Stromal cell of bone marrow (primary cell): Measurements from ENCODE around the gene TGDS.
A peak's percentile ranks its signal among the peaks of the same experiment; 100 is the strongest.

ENCODE experiments used
- DNase-seq: peaks from one replicate; pipeline ENCODE4 v3.0.0-alpha.2; 2012; ENCODE audit warnings: low read depth

Gene TGDS

DNA sequence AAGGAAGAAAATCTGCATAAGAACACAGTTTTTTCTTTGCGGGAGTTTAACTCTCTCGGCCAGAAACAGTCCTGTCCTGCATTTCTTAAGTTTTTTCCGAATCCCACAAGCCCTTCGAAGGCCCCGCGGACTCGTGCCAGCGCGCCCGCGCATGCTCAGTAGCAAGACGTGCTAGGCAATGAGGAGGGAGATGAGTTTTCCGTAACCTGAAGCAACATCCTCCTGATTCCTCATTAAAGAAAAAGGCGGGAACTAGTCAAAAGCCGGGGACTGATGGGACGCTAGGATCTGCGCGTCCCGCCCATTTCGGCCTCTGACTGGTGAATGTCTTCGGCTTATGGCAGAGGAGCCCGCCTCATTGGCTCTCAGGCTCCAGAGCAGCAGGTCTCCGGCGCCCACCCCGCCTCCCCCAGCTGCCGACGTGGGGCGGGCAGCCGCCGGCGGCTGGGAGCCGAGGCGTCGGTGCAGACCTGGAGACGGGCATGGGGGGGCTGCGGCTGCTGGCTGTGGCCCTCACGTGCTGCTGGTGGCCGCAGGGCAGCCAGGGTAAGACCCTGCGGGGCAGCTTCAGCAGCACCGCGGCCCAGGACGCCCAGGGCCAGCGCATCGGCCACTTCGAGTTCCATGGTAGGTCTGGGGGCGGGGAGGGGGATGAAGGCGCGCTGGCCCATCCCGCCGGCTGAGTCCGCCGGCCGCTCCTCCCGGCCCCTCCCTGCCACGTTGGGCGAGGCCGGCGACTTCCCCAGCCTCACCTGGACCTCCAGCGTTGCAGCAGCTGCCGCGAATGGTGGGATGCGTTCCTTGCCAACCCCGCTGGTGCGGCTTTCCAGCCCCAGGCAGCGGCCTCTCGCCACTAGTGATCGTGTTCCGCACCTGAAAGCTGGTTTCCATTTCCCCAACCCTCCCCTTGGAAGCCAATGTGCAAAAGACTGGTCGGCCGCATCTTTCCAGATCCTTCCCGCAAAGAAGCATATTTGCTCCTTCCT is 5.8 kb upstream of the TGDS start, which contains the start of gene GPR180:
GPR180 (plus strand) TSS at position 412 of the 986 bp plus-strand sequence; CDS start at position 483, 71 bp downstream.
- DNase-seq = peak; percentile 100

DNA sequence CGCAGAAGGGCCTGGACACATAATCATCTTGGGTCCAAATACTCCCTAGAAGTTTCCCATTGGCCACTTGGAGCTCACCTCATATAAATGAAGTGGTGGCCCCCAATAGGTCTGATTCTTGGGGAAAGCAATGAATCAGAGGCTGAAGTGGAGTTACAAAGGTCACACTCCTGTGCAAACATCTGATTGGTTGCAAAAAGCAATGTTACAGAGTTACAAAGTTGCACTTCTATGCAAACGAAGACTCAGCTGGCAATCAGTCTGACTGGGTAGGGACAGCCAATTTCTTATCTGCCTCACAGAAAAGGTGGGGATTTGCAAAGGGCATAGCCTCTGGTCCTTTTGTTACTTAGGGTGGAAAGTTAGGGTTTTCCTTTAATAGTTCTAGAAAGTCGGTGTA is 3.9 kb upstream of the TGDS start:
- no peak for DNase-seq

DNA sequence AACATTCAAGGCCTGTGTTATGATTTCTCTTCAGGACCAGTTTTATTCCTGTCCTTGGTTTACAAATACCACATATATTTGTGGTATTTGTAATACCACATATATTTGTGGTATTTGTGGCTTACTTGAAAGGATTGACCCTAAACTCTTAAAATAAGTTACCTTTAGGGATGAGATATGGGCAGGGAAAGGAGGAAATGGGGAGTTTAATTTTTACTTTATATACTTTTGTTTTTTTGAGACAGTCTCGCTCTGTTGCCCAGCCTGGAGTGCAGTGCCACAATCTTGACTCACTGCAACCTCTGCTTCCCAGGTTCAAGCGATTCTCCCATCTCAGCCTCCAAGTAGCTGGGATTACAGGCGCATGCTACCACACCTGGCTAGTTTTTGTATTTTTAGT is 2.3 kb upstream of the TGDS start:
- no peak for DNase-seq

DNA sequence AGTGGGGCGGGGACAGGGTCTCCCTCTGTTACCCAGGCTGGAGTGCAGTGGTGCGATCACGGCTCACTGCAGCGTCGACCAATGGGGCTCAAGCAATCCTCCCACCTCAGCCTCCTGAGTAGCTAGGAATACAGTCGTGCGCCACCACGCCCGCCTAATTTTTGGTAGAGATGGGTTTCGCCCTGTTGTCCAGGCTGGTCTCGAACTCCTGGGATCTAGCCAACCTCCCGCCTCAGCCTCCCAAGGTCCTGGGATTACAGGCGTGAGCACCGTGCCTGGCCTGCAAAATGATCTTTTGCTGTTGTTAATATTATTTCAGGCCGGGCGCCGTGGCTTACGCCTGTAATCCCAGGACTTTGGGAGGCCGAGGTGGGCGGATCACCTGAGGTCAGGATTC is 621 bp upstream of the TGDS start:
- no peak for DNase-seq

DNA sequence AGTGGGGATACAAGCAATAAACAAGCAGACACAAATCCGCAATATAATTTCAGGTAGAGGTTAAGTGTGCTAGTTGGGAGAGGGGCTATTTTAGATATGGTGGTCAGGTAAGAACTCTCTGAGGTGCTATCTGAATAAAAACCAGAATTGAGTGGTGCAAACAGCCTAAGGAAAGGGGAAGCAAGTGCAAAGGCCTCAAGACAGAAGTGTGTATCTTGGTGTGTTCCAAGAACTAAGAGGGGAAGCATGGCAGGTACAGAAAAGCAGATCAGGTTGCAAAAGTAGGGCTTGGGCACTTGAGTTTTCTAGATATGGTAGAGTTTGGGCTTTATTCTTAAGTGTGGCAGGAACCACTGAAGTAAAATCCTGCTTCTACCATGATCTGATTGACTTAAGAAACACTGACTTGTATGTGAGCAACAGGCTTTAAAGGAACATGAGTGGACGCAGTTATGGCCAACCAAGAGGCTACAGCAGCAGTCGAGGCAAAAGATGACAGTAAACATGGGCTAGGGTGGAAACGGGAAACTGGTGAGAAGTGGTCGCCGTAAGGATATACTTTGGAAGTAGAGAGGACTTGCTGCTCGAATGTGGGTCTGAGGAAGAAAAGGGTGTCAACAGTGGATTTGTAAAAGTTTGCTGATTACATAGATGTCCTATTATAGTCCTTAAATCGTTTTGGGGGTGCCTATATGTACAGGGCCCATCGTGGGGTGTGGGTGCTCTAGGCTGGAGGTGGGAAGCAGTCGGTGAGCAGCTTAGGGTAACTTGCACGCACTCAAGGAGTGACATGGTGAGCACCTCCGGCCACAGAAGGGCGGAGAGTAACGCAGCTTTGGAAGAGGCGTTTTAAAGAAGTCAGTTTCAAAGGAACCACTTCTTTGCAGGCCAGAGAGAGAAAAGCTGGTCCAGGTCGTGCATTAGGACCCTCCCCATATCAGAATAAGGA is 677 bp downstream of the TGDS start:
- DNase-seq = no peak

DNA sequence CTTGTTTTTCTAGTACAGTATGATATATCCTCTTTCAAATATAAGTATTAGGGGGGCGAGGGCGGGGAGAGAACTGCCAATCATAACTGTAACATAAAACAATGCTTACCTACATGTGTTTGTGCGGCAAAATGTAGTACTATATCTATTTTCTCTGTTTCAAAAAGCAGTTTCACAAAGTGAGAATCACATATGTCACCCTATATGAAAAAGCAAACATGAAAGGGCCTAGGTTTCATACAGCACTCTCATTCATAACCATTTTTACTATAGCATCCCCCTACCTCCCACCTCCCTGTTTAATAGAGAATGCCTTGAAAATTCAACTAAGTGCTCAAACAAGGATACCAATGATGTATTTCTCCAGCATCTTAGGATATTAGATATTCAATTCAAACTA is 5.2 kb downstream of the TGDS start:
- DNase-seq = no peak

DNA sequence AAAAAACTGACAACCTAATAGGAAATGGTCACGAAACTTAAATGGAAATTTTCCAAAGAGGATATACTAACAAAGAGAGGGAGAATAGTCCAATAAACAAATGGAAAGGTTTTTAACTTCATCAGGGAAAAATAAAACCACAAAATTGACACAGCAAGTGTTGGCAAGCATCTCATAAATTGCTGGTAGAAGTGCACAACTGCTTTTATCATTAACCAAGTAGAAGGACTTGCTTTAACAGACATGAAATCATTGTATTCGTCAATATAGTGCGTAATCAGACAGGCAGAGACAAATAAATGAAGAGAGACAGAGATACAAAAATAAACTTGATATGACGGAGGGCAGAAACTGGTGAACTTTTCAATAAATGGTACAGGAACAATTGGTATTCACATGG is 7.4 kb downstream of the TGDS start:
- DNase-seq = no peak

DNA sequence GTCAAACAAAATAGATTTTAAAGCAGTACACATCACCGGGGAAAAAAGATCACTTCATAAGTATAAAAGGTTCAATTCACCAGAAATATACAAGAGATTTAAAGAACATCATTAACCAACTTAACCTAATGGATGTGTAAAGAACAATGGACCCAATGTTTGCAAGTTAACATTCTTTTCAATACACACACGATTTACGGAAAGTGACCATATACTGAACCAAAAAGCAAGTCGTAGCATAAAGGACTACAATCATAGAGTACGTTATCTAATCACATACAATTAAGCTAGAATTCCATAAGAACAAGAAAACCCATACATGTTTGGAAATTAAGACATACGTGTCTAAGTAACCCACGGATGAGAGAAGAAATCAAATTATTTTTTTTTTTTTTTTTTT is 9.6 kb downstream of the TGDS start:
- DNase-seq = no peak

DNA sequence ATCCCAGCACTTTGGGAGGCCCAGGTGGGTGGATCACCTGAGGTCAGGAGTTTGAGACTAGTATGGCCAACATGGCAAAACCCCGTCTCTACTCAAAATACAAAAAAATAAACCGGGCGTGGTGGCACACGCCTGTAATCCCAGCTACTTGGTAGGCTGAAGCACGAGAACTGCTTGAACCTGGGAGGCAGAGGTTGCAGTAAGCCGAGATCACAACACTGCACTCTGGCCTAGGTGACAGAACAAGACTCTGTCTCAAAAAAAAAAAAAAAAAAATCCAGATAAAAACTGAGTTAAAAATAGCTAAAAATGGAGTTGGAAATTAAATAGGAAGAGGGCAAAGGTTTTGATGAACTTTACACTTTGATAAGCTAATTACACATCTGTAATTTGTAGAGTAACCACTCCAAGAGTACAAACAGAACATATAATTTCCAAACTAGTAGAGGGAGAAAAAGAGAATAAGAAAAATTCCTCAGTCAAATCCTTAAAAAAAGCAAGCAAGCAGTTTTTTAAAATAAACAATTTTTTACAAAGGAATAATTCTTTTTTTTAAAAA is 10.3 kb downstream of the TGDS start:
- DNase-seq = no peak

DNA sequence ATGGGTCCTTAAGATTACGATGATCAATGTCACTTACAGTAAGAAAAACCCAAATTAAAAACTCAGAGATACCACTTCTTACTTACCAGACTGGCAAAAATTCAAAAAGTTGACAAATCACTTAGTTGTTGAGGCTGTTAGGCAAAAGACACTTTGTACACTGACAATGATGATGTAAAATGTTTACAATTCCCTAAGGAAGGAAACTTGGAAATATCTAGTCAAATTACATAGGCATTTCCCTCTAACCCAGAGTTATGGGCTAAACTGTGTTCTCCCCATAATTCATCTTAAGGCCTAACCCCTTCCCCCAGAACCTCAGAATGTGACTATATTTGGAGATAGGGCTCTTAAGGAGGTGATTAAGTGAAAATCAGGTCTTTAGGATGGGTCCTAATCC is 12.0 kb downstream of the TGDS start:
- no peak for DNase-seq

DNA sequence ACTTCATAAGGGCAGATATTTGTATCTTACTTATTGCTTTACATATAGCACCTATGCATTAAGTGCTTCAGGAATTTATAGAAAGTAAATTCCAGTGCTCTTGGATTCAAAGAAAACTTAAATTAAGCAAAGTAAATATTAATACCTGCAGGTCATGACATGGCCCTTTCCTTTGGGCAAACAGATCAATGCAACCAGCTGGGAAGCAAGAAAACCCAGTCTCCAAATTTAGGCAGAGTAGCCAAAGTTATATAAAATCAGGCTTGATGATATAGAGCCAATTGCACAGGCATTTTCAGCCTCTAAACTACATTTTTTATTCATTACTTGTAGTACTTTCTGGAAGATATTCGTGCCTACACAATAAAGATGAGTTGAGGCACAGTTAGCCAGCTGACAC is 16.9 kb downstream of the TGDS start:
- DNase-seq = no peak

DNA sequence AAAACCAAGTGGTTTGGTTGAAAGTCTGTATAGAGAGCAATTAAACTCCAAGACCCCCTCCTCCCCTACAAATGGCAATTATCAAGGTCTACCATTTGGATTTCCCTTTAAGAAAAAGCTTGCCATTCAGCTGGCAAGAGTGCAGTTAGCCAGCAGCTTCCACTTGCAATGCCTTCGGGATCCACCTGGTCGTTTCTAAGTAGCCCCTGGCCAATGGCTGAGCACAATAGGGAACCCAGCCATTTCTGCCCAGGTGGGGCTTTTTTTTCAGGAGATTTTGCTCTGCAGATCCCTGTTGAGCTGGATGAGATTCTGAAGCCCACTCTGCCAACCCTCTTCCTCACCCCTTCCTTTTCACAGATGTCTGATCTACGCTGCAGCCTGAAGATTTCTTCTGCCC is 26.3 kb downstream of the TGDS start:
- no peak for DNase-seq

DNA sequence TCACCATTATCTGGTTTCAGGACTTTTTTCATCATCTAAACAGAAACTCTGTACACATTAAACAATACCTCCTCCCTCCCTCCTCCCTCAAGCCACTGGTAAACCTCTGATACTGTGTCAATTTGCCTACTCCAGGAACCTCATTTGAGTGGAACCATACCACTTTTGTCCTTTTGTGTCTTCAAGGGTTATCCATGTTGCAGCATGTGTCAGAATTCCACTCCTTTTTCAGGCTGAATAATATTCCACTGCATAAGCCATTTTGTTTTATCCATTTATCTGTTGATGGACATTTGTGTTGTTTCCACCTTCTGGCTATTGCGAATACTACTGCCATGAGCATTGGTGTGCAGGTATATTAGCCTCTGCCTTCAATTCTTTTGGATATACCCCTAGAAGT is 27.5 kb downstream of the TGDS start:
- DNase-seq = no peak

DNA sequence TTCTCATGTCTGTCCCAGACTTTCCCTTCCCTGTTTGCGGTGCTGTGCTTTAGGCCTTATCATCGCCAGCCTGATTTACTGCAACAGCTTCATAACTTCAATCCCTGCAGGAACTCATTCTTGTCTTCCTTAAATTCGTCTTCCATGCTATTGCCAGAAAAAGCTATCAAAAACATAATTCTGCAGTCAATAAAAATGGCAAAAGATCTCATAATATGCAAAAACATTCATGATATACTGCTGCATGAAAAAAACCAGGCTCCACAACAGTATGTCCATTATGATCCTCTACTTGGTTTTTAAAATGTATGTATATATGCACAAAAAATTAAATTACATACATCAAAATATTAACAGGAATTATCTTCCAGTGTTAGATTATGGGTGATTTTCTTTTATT is 28.4 kb downstream of the TGDS start:
- no peak for DNase-seq

DNA sequence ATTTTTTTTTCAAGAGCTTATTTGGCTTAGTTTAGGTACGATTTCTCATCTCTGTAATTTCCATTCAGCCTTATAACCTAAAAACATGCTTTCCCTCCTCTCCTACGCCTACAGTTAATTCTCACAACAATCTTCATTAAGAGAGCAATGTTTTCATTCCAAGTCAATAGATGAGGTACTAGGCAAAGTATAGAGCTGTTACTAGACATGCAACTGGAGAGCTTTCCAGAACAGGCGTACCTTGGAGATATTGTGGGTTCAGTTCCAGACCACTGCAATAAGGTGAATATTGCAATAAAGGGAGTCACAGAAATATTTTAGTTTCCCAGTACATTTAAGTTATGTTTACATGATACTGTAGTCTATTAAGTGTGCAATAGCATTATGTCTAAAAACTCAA is 34.8 kb downstream of the TGDS start:
- no peak for DNase-seq

DNA sequence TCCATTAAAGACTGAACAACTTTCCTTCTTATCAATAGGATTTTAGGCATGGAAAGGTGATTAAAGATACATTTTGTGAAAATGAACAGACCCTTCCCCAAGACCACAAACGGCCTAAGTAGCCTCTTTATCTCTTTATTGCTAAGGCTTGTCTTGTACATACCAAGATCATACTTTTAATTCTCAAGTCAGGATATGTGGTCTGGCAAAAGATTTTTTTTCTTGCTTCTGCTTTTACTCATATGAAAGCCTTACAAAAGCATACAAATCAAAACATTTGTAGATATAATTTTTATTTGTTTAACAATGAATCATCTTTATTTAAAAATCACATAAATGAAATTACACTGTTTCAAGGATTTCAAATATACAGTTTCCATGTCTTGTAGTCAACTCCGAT is 35.8 kb downstream of the TGDS start:
- peak; percentile 9 for DNase-seq

DNA sequence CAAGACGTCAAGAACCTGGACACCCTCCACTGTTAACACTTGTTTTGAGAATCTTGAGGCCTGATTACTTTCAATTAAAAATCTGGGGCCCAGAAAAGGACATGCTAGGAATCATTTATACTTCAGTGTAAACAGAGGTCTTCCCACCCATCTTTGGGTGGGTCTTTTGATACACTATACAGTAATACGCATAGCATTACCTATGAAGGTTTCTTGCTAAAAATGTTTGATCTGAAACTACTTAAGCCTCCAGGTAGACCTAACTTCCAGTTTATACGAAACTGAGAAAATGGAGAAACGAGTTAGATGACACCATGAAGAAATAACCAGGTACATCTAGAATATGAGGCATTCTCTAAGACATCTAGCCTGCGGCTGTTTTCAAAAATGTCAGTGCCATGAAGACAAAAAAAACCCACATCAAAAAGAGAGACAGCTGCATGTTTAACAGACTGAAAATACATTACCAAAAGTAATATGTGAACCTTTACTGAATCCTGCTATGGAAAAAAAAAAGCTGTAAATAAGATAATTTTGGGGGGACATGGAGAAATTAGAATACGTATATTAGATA is 36.6 kb downstream of the TGDS start:
- DNase-seq = no peak

DNA sequence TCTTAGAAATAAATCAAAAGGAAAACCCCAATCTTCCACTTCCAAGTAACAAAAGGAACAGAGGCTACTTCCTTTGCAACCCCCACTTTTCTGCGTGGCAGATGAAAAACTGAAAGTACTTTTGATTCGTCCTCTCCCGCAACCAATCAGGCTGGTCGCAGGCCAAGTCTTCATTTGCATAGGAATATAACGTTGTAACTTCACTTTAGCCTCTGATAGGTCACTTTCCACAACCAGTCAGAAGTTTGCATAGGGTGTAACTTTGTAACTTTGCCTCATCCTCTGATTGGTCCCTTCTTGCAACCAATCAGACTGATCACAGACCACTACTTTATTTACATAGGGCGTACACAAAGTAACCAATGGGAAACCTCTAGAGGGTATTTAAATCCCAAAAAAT is 37.2 kb downstream of the TGDS start:
- no peak for DNase-seq

DNA sequence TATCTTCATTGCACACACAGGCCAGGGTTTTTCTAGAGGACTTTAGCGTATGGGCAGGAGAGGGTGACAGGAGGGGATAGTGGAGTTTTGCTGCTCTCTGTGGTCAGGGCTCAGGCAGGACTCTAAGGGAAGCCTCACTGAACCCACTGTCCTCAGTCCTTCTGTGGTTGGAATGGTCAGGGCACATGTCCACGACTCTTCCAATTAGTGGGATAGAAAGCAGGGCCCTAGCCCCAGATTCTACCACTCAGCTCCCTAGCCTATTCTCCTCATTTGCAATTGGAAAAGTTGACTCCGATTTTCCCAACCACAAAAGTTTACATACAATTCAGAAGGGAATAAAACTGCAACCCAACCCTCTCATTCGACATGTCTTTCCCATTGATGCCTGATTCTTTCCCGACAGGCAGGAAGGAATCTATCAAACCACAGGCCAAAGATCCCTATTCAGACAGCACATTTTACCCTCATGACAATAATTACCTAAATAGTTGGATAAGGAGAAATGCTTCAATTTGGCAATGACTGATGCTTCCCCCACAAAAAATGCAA is 38.2 kb downstream of the TGDS start:
- DNase-seq = peak; percentile 82

DNA sequence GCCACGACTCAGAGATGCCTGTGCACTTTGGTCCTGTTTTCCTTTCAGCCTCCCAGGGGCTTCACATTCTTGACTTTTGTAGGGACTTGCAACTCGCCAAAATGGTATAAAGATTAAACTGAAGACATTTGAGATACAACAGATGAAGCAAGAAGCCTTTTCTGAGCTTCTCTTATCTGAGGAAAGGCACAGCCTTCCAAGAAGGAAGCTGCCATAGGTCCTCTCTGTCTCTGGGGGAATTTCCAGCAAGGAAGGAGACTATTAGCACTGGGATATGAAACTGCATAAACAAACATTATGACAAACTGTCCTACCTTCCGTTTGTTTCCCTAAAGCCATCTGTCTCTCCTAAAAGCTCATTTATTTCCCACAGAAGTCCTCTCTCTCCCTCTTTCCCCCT is 39.3 kb downstream of the TGDS start:
- DNase-seq = no peak

DNA sequence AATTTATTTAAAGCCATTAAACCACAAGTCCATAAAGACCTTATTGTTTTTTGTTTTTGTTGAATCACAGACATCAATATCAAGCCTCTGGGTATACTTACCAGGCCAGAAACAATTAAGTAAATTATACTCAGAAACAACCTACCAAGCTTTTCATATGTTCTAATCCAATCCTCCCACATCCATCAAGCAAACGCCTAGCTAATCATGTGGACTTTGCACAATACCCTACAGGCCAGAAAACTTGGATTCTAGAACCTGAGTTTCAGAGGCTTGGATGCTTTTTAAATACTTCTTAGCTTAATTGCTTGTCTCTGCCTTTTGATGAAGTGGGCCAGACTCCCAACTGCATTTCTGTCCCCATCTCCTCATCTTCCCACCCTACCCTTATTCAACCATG is 39.9 kb downstream of the TGDS start:
- DNase-seq = no peak

DNA sequence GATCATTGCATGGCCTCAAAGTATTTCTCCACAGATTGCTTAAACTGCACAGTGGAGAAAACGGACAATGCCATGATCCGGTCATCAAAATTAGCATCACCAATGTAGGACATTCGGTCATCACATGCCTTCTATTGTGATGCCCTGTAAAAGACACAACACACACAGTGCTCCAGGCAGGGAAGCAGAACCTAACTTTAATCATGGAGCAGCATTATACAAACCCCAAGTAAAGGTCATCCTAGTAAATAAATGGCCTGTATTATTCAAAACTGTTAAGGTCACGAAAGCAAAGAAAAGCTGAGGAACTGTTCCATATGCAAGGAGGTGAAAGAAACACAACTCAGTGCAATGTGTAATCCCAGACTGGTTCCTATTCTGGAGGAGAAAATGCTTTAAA is 42.2 kb downstream of the TGDS start:
- DNase-seq = no peak
